Limb (tissue), 2 donors: ENCODE data around the gene MAPKAP1.

Experiments used
- DNase-seq, 2 donors: peaks; one replicate each; pipeline ENCODE4 v3.0.0-alpha.2; 2016; ENCODE audit errors: extremely low spot score in 2 of 2

Gene MAPKAP1

DNA sequence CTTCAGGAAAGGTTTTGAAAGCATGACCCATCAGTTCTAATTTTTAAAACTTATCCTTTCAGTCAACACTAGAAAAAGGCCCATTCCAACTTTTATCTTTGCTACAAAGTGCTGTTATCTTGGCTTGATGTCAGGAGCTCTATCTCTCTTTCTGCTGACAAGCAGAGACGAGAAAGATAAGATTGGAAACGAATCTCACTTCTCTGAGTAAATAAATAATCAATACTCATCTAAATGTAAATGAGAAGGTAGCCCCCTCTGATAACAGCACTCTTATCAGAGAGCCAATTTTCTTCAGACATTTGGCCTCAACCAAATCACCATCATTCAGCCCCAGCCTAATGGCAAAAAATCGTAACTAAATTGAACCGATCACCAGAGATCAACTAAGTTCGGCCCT lies 191.7 kb downstream of the MAPKAP1 start:
- DNase-seq: no peak

DNA sequence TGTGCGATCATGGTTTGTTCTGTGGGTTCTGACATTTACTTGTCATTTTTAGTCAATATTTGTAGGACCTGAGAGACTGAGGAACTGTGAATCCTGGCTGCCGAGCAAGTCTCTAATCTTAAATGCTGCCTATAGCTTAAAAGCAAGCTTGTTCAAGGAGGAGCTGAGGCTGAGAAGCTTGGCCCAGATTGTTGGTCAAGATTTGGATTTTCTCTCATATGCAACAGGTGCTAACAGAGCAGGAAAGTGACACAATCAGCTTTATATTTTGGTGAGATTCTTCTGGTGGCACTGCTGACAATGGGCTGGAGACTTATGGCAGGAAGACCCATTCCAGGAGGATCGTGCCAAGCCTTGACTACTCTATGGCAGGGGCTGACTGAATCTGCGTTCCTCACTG lies 192.5 kb downstream of the MAPKAP1 start:
- DNase-seq: no peak

GRCh38 chr9:125513668-125514413 lies 193.2 kb downstream of the MAPKAP1 start:
- DNase-seq: no peak

DNA sequence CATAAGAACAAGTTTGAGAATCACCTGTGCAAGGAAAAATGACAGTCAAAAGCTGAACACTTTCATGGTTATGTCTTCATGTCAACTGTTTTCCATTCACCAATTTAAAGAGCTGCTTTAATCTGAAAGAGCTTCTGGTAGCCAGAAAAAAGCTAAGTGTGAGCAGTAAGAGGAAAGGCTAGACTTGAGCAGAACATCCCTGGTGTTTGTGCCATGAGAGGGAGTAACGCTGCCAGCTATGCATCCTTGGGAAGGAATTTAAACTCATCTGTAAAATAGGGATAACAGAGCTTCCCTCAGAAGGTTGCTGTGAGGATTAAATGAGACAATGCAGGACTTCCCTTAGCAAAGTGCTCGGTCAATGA lies 193.7 kb downstream of the MAPKAP1 start:
- DNase-seq: no peak

DNA sequence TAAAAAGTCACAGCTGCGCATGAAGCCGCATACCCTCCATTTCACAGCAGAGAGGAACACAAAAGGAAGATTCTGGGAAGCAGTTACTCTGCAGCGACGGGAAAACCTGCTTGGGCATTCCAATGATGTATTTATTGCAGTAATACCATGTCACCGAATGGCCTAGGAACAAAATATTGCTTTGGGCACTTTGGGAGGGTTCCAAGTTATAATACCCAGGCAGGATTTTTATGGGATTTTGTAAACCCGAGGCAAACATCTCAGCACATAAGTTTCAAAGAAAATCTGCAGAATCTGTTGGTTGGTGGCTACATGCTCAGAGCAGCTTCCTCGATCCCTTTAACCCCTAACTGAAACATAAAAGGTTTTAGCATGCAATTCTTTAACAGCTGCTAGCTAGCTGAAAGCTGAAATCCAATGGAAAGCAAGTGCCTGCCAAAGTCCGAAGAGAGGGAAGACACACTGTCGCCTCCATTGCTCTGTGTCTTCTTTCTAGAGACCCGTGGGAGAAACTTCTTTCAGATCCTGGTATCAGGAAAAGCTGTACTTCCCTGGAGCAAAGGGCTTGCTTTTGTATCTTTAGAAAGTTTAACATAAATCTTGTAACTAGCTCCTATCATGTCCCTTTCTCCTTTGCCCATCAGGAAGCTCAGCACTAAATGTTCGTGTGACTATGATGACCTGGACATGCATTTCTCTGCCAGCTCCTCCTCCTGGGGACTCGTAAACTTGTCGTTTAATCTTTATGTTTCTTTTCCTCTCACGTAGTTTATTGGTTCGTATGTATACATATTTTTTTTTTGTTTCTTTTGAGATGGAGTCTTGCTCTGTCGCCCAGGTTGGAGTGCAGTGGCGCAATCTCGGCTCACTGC lies 195.0 kb downstream of the MAPKAP1 start:
- DNase-seq: peak in 1 of 2 donors; percentile 56

- no peak for DNase-seq
Observed at GRCh38 chr9:125510980-125511379, 196.0 kb downstream of the MAPKAP1 start.

- DNase-seq: no peak
Observed at GRCh38 chr9:125509476-125509875, 197.5 kb downstream of the MAPKAP1 start.

GRCh38 chr9:125508249-125508648 lies 198.8 kb downstream of the MAPKAP1 start:
- no peak for DNase-seq

GRCh38 chr9:125507226-125507625 lies 199.8 kb downstream of the MAPKAP1 start:
- DNase-seq: no peak

DNA sequence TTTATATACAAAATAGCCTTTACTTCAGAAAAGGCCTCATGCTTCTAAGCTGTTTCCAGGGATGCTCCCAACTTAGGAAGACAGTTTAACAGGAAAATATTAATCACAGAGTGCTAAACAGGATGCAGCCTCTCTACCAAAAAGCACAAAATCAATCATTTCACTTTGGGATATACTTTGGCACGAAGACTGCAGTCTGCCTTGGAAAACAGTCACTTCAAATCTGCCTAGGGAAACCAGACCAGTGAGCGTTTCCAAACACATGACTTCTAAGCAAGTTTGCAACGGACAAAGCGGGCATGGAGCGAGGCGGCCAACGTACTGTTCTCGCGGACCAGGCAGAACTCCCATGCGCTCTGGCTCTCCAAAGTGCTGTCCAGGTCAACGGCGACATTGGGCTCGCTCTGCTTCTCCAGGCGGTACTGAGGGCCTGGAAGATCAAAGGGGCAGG lies 201.0 kb downstream of the MAPKAP1 start:
- DNase-seq: peak in 1 of 2 donors; percentile 32

DNA sequence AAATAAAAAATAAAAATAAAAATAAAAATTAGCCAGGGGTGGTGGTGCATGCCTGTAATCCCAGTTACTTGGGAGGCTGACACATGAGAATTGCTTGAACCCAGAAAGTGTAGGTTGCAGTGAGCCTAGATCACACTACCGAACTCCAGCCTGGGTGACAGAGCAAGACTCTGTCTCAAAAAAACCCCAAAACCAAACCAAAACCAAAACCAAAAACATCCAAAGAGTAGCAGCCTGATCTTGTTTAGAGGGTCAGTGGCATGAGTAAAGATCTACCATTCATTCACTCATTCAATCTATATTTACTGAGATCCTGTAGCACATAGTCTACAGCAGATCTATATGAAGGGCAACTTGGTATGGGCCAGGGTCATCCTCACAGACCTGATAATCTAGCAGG lies 202.4 kb downstream of the MAPKAP1 start:
- no peak for DNase-seq

DNA sequence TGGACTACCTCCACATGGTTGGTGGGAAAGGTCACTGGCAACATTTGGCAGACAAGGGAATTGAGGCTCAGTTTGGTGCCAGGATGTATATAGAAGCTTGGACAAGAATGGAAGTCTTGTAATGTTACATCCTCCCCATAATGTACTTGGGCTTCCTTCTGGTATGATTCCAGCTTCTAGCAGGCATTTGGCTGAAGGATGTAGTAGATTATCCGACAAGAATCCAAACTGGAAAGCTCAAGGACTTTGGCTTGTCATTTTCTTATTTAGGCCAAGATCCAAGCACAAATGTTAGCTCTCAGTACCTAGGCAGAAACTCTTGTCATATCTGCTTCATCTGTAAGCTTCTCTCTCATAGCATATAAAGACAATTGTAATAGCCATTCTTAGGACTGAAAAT lies 209.1 kb downstream of the MAPKAP1 start:
- DNase-seq: no peak

DNA sequence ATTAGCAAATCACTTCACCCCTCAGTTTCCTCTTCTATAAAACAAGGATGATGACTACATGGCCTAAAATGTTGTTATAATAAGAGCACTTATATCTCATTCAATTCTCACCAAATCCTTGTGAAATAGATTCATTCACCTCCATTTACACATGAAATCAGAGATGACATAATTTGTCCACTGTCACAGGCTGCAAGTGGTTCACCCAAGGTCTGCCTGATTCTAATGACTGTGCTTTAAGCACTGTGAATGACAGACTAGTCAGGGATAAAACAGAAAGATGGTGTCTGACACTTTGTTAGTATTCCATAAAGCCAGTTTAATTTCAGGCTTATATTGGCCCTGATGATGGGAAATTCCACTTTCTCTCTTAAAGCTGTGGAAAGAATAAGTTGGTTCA lies 209.5 kb downstream of the MAPKAP1 start:
- DNase-seq: no peak

DNA sequence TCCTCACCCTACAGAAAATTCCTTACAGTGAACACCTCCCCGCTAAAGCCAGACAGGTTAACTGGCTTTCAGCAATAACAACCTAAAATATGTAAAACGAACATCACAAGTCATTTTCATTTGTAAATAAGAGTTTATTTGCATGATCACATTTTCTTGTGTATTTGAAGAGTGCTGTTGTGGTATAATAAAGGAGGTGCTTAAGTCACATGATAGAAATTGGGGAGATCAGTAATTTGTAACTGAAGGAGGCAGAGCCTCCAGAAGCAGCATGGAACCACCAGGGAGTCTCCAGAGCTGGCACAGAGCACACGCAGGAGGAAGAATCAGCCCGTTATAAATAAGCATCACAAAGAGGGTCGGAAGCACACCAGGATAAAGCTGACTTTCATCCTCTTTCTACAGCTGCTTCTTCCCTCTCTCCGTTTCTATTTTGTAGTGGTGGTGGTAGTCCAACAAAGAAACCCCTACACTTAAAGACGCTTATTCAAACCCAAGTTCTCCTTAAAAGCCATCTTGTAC lies 210.6 kb downstream of the MAPKAP1 start:
- no peak for DNase-seq

GRCh38 chr9:125495172-125496119 lies 211.6 kb downstream of the MAPKAP1 start:
- DNase-seq: no peak

GRCh38 chr9:125494653-125494915 lies 212.4 kb downstream of the MAPKAP1 start:
- DNase-seq: no peak

DNA sequence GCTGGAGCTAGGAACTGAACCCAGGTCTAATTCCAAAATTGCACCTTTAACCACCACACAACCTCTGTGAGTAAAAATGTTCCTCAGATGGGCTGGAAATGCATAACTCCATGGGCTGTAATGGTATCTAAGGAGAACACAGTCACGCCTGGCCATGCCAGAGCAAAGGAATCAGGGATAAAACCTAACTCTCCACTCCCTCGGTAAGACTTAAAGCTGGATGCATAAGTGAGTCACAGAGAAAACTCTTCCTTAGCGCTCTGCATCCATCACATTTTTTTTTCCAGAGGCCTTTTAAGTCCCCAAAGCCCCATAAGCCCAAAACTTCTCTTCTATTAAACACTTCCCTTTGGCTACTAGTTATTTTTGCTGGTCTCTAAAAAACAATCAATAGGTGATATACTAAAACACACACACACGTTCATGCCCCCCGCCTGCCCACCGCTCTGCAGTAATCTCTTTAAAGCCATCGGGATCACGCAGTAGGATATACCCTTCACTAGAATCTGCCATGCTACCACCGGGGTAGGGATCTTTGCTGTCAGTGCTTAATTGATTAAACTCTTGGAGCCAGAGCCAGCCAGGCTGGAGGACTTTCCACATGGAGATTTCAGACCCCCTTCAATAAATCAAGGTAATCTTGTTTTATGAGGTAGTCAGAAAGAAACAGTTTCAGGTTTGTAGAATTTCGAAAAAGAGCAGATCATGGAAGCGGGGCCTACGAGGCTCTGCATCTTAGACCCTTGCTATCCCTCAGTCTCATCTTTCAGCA lies 212.9 kb downstream of the MAPKAP1 start:
- no peak for DNase-seq

- no peak for DNase-seq
Observed at GRCh38 chr9:125493384-125493783, 213.6 kb downstream of the MAPKAP1 start.

DNA sequence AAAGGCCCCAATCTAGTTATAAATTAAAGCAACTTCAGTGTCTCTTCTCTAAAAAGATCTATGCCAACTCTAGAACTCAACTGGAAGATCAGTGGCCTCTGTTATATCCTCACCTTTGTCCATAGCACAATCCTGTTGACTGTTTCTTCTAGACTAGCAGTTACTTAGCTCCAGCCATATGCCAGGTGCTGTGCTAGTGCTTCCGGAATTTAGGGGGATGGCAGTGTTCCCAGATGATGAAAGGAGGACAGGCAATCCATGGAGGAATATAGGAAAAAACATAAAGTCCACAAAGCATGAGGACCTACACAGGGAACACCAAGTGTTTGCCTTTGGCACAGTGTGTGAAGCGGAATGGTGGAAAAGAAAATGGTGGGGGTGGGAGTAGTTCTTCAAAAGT lies 214.3 kb downstream of the MAPKAP1 start:
- DNase-seq: no peak

DNA sequence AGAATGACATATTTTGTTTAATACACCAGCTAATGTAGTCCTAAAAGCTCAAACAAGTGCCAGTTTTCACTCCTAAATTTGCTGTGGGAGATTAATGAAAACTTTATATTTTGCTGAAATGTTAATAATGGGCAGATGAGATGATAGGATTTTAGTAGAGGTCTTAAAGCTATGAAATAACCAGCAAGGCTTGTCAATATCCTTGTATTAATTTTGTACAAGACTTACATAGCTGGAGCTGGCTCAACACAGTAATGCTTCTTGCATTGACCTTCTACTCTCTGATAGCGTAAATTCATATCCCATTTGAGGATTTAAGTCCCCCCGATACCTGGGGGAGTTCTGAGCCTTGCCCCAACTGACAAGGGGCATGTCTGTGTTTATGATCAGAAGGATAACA lies 219.2 kb downstream of the MAPKAP1 start:
- DNase-seq: no peak

DNA sequence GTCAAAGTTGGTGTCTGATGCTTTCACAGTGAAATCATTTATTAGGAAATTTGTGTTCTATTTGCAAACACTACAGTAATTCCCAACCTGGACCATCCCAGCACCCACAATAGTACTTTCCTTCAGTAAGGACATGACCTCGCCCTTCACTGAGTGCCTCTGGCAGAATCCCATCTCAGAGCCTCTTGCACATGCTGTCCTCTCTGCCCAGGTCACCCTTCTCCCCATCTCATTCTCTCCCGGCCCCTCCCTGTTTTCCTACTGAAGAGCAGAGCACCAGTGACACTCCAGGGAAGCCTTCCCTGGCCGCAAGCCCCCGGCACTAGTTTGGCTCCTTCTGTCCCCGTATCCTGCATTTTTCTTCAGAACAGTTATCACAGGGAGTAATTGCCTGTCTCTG lies 220.4 kb downstream of the MAPKAP1 start:
- no peak for DNase-seq
